GM23248 (cell line): ENCODE results near the gene LACTBL1.

Source experiments
- EZH2 ChIP-seq: fragments of 200-600 bp; sonication (generic); IDR thresholded peaks from 2 replicates; pipeline ENCODE4 v1.6.1; 2018; ENCODE audit warnings: antibody characterized with exemption, mild to moderate bottlenecking; ENCODE audit not compliant: insufficient read depth, poor library complexity, severe bottlenecking
- EZH2phosphoT487 ChIP-seq: fragments of 200-600 bp; sonication (generic); IDR thresholded peaks from 2 replicates; pipeline ENCODE4 v1.6.1; 2018; ENCODE audit warnings: antibody characterized with exemption, moderate library complexity, mild to moderate bottlenecking, low read depth; ENCODE audit not compliant: insufficient read depth

- no peak for TF ChIP-seq EZH2
- no peak for TF ChIP-seq EZH2phosphoT487
These were observed 17.5 kb downstream of the LACTBL1 start for GRCh38 chr1:22955146-22955545.
